GM19025 (cell line): ENCODE measurements around the gene RIMBP3C.
"Not testable (repeated sequence)": the region's sequence is repeated elsewhere in the genome, so short reads cannot be mapped to it uniquely, and the experiment has no call there.

Experiments
- ATAC-seq: cut with Tn5 transposase; IDR thresholded peaks from one replicate; pipeline ENCODE4 v1.9.1; 2021; ENCODE audit warnings: mild to moderate bottlenecking, low read depth, moderate library complexity; ENCODE audit not compliant: unreplicated experiment

Gene RIMBP3C

GRCh38 chr22:21532863-21533648, 18.2 kb downstream of the RIMBP3C start:
- not testable (repeated sequence) for ATAC-seq

GRCh38 chr22:21531525-21531924, 19.7 kb downstream of the RIMBP3C start:
- ATAC-seq, result not testable (repeated sequence)

- ATAC-seq, result not testable (repeated sequence)
Observed at GRCh38 chr22:21526705-21527500, 24.4 kb downstream of the RIMBP3C start.

GRCh38 chr22:21516970-21517764, 34.1 kb downstream of the RIMBP3C start:
- ATAC-seq, result peak; percentile 68

GRCh38 chr22:21516522-21516921, 34.7 kb downstream of the RIMBP3C start:
- ATAC-seq, result not testable (repeated sequence)

GRCh38 chr22:21515234-21515633, 36.0 kb downstream of the RIMBP3C start:
- not testable (repeated sequence) for ATAC-seq

- ATAC-seq, result not testable (repeated sequence)
Observed at GRCh38 chr22:21514117-21514516, 37.1 kb downstream of the RIMBP3C start.

GRCh38 chr22:21512022-21512421, 39.2 kb downstream of the RIMBP3C start:
- not testable (repeated sequence) for ATAC-seq

- not testable (repeated sequence) for ATAC-seq
Observed at GRCh38 chr22:21510397-21510796, 40.9 kb downstream of the RIMBP3C start.

GRCh38 chr22:21499623-21500506, 51.4 kb downstream of the RIMBP3C start:
- ATAC-seq, result not testable (repeated sequence)

GRCh38 chr22:21498489-21498888, 52.8 kb downstream of the RIMBP3C start:
- not testable (repeated sequence) for ATAC-seq

GRCh38 chr22:21497984-21498383, 53.3 kb downstream of the RIMBP3C start:
- not testable (repeated sequence) for ATAC-seq
